ENCODE results near the gene ALLC.

Gene ALLC

DNA sequence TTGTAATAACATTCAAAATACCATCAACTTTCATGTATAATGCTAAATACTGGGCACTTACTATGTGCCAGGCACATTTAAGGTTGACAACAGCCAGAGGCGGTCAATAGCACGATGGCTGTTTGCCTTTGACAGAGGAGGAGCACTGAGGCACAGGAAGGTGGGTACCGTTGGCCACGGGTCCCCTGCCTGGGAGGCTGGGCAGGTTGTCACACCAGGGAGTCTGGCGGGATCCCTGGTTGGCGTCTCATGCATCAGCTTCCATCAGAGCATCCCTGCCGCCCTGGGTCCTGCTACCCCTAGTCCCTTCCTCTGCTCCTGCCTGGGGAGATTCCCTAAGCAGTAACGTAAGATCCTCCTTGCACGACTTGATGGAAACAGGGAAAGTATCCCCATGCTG is 19.4 kb downstream of the ALLC start:
- Histone ChIP-seq H3K4me3 (ENCODE audit: low read length) (no peak overlapping the region), H3K79me2 (ENCODE audit: low read length) (no peaks in the 10 kb centered on the region), H4K20me1 (ENCODE audit: insufficient read depth, low read length) (no peaks in the 10 kb centered on the region), H3K9me3 (ENCODE audit: insufficient read depth, low read length) (no peaks in the 10 kb centered on the region), H3K27ac (ENCODE audit: low read length) (no peak overlapping the region), H2AFZ (ENCODE audit: low read depth, low read length) (no peak overlapping the region), H3K27me3 (ENCODE audit: low read depth, low read length) (no peaks in the 10 kb centered on the region), H3K36me3 (replicated peaks; ENCODE audit: low read depth, low read length) (no peaks in the 10 kb centered on the region), H3K9ac (ENCODE audit: low read length) (no peak overlapping the region), H3K4me2 (ENCODE audit: low read length) (no peak overlapping the region), H3K4me1 (ENCODE audit: low read length) (peaks cover 6% of the 10 kb centered on the region)
- TF ChIP-seq EZH2phosphoT487 (IDR thresholded peaks at IDR 0.05; ENCODE audit: low read depth): no peak
- TF ChIP-seq, protein P1, sequence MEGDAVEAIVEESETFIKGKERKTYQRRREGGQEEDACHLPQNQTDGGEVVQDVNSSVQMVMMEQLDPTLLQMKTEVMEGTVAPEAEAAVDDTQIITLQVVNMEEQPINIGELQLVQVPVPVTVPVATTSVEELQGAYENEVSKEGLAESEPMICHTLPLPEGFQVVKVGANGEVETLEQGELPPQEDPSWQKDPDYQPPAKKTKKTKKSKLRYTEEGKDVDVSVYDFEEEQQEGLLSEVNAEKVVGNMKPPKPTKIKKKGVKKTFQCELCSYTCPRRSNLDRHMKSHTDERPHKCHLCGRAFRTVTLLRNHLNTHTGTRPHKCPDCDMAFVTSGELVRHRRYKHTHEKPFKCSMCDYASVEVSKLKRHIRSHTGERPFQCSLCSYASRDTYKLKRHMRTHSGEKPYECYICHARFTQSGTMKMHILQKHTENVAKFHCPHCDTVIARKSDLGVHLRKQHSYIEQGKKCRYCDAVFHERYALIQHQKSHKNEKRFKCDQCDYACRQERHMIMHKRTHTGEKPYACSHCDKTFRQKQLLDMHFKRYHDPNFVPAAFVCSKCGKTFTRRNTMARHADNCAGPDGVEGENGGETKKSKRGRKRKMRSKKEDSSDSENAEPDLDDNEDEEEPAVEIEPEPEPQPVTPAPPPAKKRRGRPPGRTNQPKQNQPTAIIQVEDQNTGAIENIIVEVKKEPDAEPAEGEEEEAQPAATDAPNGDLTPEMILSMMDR (IDR thresholded peaks at IDR 0.05; ENCODE audit: low read depth, low read length): no peak

DNA sequence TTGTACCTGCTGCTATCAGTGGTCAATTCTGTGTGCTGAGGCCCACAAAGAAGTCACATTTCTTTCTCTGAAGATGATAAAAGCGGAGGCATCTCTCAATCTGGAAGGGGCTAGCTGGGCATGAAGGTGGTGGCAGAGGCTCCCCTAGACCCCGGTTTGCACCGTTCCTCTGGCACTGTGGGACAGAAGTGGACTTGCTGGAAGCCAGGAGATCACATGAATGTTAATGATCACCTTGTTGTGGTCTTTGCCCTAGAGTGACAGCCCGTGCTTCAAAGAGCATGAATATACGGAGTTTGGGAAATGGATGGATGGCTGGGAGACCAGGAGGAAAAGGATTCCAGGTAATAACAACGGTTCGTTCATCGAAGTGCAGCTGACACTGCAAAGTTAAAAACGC is 20.2 kb downstream of the ALLC start:
- H3K4me3 ChIP-seq (ENCODE audit: low read length): no peak overlapping the region
- H3K4me1 ChIP-seq (ENCODE audit: low read length): peaks cover 6% of the 10 kb centered on the region
- H3K27ac ChIP-seq (ENCODE audit: low read length): no peak overlapping the region
- H2AFZ ChIP-seq (ENCODE audit: low read depth, low read length): no peak overlapping the region
- H3K4me2 ChIP-seq (ENCODE audit: low read length): no peak overlapping the region
- H4K20me1 ChIP-seq (ENCODE audit: insufficient read depth, low read length): no peaks in the 10 kb centered on the region
- no peak overlapping the region for H3K9ac ChIP-seq (ENCODE audit: low read length)
- no peaks in the 10 kb centered on the region for H3K27me3 ChIP-seq (ENCODE audit: low read depth, low read length)
- TF ChIP-seq, protein P1 (IDR thresholded peaks at IDR 0.05; ENCODE audit: low read depth, low read length): no peak
- TF ChIP-seq EZH2phosphoT487 (IDR thresholded peaks at IDR 0.05; ENCODE audit: low read depth): no peak
- no peaks in the 10 kb centered on the region for H3K36me3 ChIP-seq (replicated peaks; ENCODE audit: low read depth, low read length)
- H3K79me2 ChIP-seq (ENCODE audit: low read length): no peaks in the 10 kb centered on the region
- H3K9me3 ChIP-seq (ENCODE audit: insufficient read depth, low read length): no peaks in the 10 kb centered on the region

DNA sequence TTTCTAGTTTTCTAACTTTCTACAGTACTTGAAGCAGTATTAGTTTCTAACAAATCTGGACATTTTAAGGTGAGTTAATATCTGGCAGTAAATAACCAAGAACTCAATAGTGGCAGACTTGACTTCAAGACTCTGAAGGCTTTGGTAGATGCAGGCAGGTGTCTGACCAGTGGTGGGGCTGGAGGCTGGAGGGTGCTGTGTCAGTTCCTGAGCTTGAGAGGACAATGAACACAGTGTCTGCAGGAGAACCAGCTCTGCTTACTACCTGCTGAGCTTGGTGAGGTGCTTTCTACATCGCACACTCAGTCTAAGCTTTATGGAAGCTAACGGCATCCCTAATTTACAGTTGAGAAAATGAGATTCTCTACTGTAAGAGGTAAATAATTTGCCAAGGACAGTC is 21.2 kb downstream of the ALLC start:
- Histone ChIP-seq H3K27ac (ENCODE audit: low read length) (no peak overlapping the region), H3K79me2 (ENCODE audit: low read length) (no peaks in the 10 kb centered on the region)

DNA sequence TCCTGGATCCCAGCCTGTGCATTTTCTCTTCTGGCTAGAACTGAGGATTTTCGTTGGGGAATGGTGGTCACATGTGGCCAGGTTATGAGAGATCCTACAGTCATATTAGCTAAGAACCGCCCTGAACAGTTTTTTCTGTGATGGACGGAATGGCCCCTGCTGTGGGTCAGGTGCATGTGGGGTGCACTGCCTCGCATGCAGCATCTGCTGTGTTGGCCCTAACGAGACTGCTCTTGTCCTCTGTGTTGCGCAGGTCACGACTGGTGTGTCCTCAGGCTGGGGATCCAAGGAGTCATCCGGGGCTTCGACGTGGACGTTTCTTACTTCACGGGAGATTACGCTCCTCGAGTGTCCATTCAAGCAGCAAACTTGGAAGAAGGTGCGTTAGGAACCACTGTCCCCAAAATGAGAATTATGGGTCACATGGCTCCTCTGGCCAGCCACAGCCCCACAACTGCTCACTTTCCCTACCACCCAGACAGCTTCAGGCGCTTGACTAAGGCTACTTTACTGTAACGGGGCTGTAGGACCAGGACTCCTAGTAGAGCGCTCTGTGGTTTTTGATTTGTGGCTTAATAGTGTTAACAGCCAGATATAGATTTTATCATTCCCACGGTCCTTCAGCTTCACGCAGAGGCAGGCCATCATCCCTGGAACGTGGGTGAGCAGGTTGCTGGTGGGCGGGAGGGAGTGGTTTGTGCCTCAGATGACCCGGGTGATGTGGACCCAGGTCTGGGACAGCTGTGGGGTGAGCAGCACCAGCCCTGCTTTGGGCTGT is 21.8 kb downstream of the ALLC start:
- H3K27ac ChIP-seq (ENCODE audit: low read length): no peak overlapping the region

More for the DNA sequence above, 21.2 kb downstream of the ALLC start:
- Histone ChIP-seq H3K9ac (ENCODE audit: low read length) (no peak overlapping the region), H3K9me3 (ENCODE audit: insufficient read depth, low read length) (no peaks in the 10 kb centered on the region), H3K36me3 (replicated peaks; ENCODE audit: low read depth, low read length) (no peaks in the 10 kb centered on the region), H3K27me3 (ENCODE audit: low read depth, low read length) (no peaks in the 10 kb centered on the region), H4K20me1 (ENCODE audit: insufficient read depth, low read length) (no peaks in the 10 kb centered on the region), H3K4me3 (ENCODE audit: low read length) (no peak overlapping the region), H2AFZ (ENCODE audit: low read depth, low read length) (no peak overlapping the region), H3K4me1 (ENCODE audit: low read length) (peaks cover 6% of the 10 kb centered on the region), H3K4me2 (ENCODE audit: low read length) (no peak overlapping the region)
- TF ChIP-seq EZH2phosphoT487 (IDR thresholded peaks at IDR 0.05; ENCODE audit: low read depth): no peak
- TF ChIP-seq, protein P1 (IDR thresholded peaks at IDR 0.05; ENCODE audit: low read depth, low read length): no peak

More for the DNA sequence above, 21.8 kb downstream of the ALLC start:
- peaks cover 6% of the 10 kb centered on the region for H3K4me1 ChIP-seq (ENCODE audit: low read length)
- no peaks in the 10 kb centered on the region for H3K79me2 ChIP-seq (ENCODE audit: low read length)
- no peak overlapping the region for H2AFZ ChIP-seq (ENCODE audit: low read depth, low read length)
- H3K4me2 ChIP-seq (ENCODE audit: low read length): no peak overlapping the region
- H3K4me3 ChIP-seq (ENCODE audit: low read length): no peak overlapping the region
- TF ChIP-seq, protein P1 (IDR thresholded peaks at IDR 0.05; ENCODE audit: low read depth, low read length): no peak
- TF ChIP-seq EZH2phosphoT487 (IDR thresholded peaks at IDR 0.05; ENCODE audit: low read depth): no peak
- H3K27me3 ChIP-seq (ENCODE audit: low read depth, low read length): no peaks in the 10 kb centered on the region
- H4K20me1 ChIP-seq (ENCODE audit: insufficient read depth, low read length): no peaks in the 10 kb centered on the region
- no peaks in the 10 kb centered on the region for H3K9me3 ChIP-seq (ENCODE audit: insufficient read depth, low read length)
- H3K36me3 ChIP-seq (replicated peaks; ENCODE audit: low read depth, low read length): no peaks in the 10 kb centered on the region
- no peak overlapping the region for H3K9ac ChIP-seq (ENCODE audit: low read length)
